Panc1 (cell line): ENCODE measurements around the gene ZNF248. TPM values are rescaled to one million over a fixed set of nuclear protein-coding genes. Genes with fewer than 3 reads are reported as not detected.

ENCODE experiments used
- ATAC-seq: fragments of 200-7000 bp; cut with Tn5 transposase; 2 replicates; pipeline ENCODE4 v1.9.1; 2020; ENCODE audit warnings: mild to moderate bottlenecking, moderate library complexity
- BruUV-seq: library from RNA; stranded (reverse); fragments of 400-500 nt; replicated peaks from 2 replicates; lab custom pipeline; 2021; lab: Mats Ljungman, UMichigan
- CTCF ChIA-PET: fragments of 300-600 bp; sonication (Branson Sonifier 250); formaldehyde crosslinking; loops from one replicate; lab custom pipeline; 2022; ENCODE audit warnings: antibody characterized with exemption; lab: Charles Lee
- POLR2A ChIA-PET: fragments of 300-600 bp; sonication (Branson Sonifier 250); formaldehyde crosslinking; loops from one replicate; lab custom pipeline; 2022; ENCODE audit warnings: antibody characterized with exemption; lab: Charles Lee
- DNase-seq: peaks from one replicate; pipeline ENCODE4 v3.0.0-alpha.2; 2010; ENCODE audit warnings: low read depth, low spot score
- H3K27ac ChIP-seq: 2 replicates; pipeline ENCODE4 v1.5.1; 2011; ENCODE audit warnings: mild to moderate bottlenecking, low read length, inconsistent platforms
- H3K27me3 ChIP-seq: fragments of 200-500 bp; sonication (Bioruptor generic); 2 replicates; pipeline ENCODE4 v1.6.0; 2014; ENCODE audit warnings: low read length, inconsistent platforms; ENCODE audit not compliant: control insufficient read depth, insufficient read depth
- H3K36me3 ChIP-seq: fragments of 200-500 bp; sonication (Bioruptor generic); 2 replicates; pipeline ENCODE4 v1.5.1; 2014; ENCODE audit warnings: inconsistent platforms, mild to moderate bottlenecking, low read length, moderate library complexity; ENCODE audit not compliant: control insufficient read depth, insufficient read depth
- H3K4me1 ChIP-seq: 2 replicates; pipeline ENCODE4 v1.5.1; 2011; ENCODE audit warnings: inconsistent platforms, mild to moderate bottlenecking, low read length, moderate library complexity; ENCODE audit not compliant: control insufficient read depth, insufficient read depth
- H3K4me3 ChIP-seq, 2 experiments: 2 replicates each; pipeline ENCODE4 v1.5.1; 2011 to 2012; ENCODE audit warnings: low read depth in 2 of 2, low read length in 2 of 2, mild to moderate bottlenecking in 2 of 2, inconsistent platforms in 1 of 2, moderate library complexity in 1 of 2
- H3K9me3 ChIP-seq: fragments of 200-500 bp; sonication (Bioruptor generic); 2 replicates; pipeline ENCODE4 v1.5.1; 2014; ENCODE audit warnings: low read depth, mild to moderate bottlenecking, inconsistent platforms, low read length, moderate library complexity; ENCODE audit not compliant: control insufficient read depth, insufficient read depth
- POLR2AphosphoS5 ChIP-seq: IDR thresholded peaks from 2 replicates; pipeline ENCODE4 v1.6.1; 2012; ENCODE audit warnings: mild to moderate bottlenecking, low read depth, low read length, moderate library complexity
- SIN3A ChIP-seq: IDR thresholded peaks from 2 replicates; pipeline ENCODE4 v1.6.1; 2012; ENCODE audit warnings: low read depth, mild to moderate bottlenecking, low read length, moderate library complexity, borderline replicate concordance; ENCODE audit not compliant: insufficient read depth
- TCF7L2 ChIP-seq: IDR thresholded peaks from 2 replicates; pipeline ENCODE4 v1.6.1; 2011; ENCODE audit warnings: mild to moderate bottlenecking, low read depth, low read length, inconsistent platforms
- in situ Hi-C: cut with HindIII; loops from 2 replicates; pipeline ENCODE4 v1.10.0; 2016; ENCODE audit warnings: low sequenced_read_pairs, low pct_unique_long_range_greater_than_20kb
- intact Hi-C: fragments of 100-400 bp; cut with micrococcal nuclease; formaldehyde crosslinking; loops from one replicate; pipeline ENCODE4 v1.10.0; 2022; ENCODE audit not compliant: unreplicated experiment
- total RNA-seq: library from RNA; stranded (reverse); gene quantifications from one replicate; pipeline ENCODE4 v1.2.1, GENCODE V29; 2021; ENCODE audit not compliant: unreplicated experiment
- TF ChIP-seq, protein P1 (sequence below), 2 experiments: IDR thresholded peaks; 2 replicates each; pipeline ENCODE4 v1.6.1; 2011 to 2012; ENCODE audit warnings: low read depth in 2 of 2, control low read depth in 1 of 2, low read length in 1 of 2, mild to moderate bottlenecking in 1 of 2, moderate library complexity in 1 of 2; ENCODE audit not compliant: insufficient read depth in 1 of 2
- TF ChIP-seq, protein P2 (sequence below): fragments of 450-650 bp; IDR thresholded peaks from 2 replicates; pipeline ENCODE4 v1.5.1; 2017; ENCODE audit warnings: mild to moderate bottlenecking

Gene ZNF248
- total RNA-seq, 1 experiment from 2014 or later, result 8.1 TPM

DNA sequence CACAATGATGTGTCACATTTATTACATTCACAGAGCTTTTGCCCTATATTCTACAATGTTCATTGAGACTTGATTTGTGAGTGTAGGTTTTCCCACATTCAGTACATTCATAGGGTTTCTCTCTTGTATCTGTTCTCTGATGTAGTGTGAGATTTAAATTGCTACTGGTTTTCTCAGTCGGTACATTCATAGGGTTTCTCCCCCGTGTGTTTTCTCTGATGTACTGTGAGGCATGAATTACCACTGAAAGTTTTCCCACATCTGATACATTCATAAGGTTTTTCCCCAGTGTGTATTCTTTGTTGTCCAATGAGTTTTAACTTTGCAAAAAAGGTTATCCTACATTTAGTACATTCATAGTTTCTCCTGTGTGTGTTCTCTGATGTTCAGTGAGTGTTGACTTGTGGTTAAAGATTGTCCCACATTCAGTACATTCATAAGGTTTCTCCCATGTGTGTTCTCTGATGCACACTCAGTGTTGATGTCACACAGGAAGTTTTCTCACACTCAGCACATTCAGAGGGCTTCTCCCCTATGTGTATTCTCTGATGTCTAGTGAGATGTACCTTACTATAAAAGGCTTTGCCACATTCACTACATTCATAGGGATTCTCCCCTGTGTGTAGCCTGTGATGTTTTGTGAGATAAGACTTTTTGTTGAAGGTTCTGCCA is 63.0 kb downstream of the ZNF248 start:
- no peaks in the 10 kb centered on the region for H3K27me3 ChIP-seq
- intact Hi-C loops (no loop called here), in situ Hi-C loops (no loop called here)
- TF ChIP-seq SIN3A (no peak), TCF7L2 (no peak), POLR2AphosphoS5 (no peak)
- TF ChIP-seq, protein P1, sequence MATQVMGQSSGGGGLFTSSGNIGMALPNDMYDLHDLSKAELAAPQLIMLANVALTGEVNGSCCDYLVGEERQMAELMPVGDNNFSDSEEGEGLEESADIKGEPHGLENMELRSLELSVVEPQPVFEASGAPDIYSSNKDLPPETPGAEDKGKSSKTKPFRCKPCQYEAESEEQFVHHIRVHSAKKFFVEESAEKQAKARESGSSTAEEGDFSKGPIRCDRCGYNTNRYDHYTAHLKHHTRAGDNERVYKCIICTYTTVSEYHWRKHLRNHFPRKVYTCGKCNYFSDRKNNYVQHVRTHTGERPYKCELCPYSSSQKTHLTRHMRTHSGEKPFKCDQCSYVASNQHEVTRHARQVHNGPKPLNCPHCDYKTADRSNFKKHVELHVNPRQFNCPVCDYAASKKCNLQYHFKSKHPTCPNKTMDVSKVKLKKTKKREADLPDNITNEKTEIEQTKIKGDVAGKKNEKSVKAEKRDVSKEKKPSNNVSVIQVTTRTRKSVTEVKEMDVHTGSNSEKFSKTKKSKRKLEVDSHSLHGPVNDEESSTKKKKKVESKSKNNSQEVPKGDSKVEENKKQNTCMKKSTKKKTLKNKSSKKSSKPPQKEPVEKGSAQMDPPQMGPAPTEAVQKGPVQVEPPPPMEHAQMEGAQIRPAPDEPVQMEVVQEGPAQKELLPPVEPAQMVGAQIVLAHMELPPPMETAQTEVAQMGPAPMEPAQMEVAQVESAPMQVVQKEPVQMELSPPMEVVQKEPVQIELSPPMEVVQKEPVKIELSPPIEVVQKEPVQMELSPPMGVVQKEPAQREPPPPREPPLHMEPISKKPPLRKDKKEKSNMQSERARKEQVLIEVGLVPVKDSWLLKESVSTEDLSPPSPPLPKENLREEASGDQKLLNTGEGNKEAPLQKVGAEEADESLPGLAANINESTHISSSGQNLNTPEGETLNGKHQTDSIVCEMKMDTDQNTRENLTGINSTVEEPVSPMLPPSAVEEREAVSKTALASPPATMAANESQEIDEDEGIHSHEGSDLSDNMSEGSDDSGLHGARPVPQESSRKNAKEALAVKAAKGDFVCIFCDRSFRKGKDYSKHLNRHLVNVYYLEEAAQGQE (IDR thresholded peaks at IDR 0.05; ENCODE audit: insufficient read depth in 1 of 2, low read depth in 2 of 2, low read length in 1 of 2), result no peak
- TF ChIP-seq, protein P2, sequence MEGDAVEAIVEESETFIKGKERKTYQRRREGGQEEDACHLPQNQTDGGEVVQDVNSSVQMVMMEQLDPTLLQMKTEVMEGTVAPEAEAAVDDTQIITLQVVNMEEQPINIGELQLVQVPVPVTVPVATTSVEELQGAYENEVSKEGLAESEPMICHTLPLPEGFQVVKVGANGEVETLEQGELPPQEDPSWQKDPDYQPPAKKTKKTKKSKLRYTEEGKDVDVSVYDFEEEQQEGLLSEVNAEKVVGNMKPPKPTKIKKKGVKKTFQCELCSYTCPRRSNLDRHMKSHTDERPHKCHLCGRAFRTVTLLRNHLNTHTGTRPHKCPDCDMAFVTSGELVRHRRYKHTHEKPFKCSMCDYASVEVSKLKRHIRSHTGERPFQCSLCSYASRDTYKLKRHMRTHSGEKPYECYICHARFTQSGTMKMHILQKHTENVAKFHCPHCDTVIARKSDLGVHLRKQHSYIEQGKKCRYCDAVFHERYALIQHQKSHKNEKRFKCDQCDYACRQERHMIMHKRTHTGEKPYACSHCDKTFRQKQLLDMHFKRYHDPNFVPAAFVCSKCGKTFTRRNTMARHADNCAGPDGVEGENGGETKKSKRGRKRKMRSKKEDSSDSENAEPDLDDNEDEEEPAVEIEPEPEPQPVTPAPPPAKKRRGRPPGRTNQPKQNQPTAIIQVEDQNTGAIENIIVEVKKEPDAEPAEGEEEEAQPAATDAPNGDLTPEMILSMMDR, result no peak
- no peak overlapping the region for H3K4me3 ChIP-seq
- no peak overlapping the region for H3K27ac ChIP-seq
- POLR2A ChIA-PET, result no interaction called here
- no peaks in the 10 kb centered on the region for H3K4me1 ChIP-seq
- 0 out of 2 replicates have a peak, but pooled peaks cover 6% of the 10 kb centered on the region for H3K9me3 ChIP-seq
- ATAC-seq (no peak), DNase-seq (no peak)
- no TSS peak for BruUV-seq
- CTCF ChIA-PET, result no interaction called here
- no peaks in the 10 kb centered on the region for H3K36me3 ChIP-seq

DNA sequence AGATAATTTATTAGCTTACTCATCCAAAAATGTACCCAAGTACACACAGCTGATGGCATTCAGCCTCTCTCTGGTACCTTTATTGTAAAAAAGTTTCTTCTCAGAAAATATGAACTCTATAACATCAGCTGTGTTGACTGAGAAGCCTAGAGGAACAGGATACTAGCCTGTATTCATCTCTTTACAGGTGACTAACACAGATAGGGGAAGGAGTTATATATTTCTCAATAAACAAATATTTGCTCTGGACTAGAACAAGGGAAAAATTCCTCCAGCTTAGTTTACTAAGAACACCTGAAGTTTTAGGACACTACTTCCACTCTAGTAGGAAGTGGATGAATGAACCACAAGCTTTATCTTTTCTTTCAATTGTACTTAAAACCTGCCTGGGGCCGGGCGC is 67.8 kb downstream of the ZNF248 start:
- H3K36me3 ChIP-seq, result no peaks in the 10 kb centered on the region
- H3K27me3 ChIP-seq, result no peaks in the 10 kb centered on the region
- ChIA-PET POLR2A (no interaction called here), CTCF (no interaction called here)
- ATAC-seq (no peak), DNase-seq (no peak)
- no TSS peak for BruUV-seq
- H3K9me3 ChIP-seq, result no peaks in the 10 kb centered on the region
- intact Hi-C loops (no loop called here), in situ Hi-C loops (no loop called here)
- TF ChIP-seq POLR2AphosphoS5 (no peak), TCF7L2 (no peak), SIN3A (no peak)
- TF ChIP-seq, protein P2, result no peak
- TF ChIP-seq, protein P1 (IDR thresholded peaks at IDR 0.05; ENCODE audit: insufficient read depth in 1 of 2, low read depth in 2 of 2, low read length in 1 of 2), result no peak
- H3K4me1 ChIP-seq, result no peaks in the 10 kb centered on the region
- H3K4me3 ChIP-seq, result no peak overlapping the region
- no peak overlapping the region for H3K27ac ChIP-seq
